ENCODE data around the gene SCFD2. TPM values are rescaled to one million over a fixed set of nuclear protein-coding genes. Genes with fewer than 3 reads are reported as not detected.
"Not testable (repeated sequence)": the region's sequence is repeated elsewhere in the genome, so short reads cannot be mapped to it uniquely, and the experiment has no call there.

The SCFD2 gene
- polyA plus RNA-seq, 1 of the 3 experiments (the other 2 are of a cell fraction) = 14.1 TPM

- no peaks in the 10 kb centered on the region for H3K9me3 ChIP-seq
- H2AFZ ChIP-seq (ENCODE audit: low read depth) = peak overlapping the region; percentile 57; the same call in 1 of the 2 replicates
- peak overlapping the region; percentile 38 for H3K4me2 ChIP-seq
- no peak overlapping the region for H3K9ac ChIP-seq
- ChIA-PET CTCF (no interaction called here), POLR2A (no interaction called here)
- H3K36me3 ChIP-seq (replicated peaks in 1 of 2; ENCODE audit: control insufficient read depth in 1 of 2, insufficient read depth in 2 of 2, low read length in 1 of 2) = peaks cover 11% of the 10 kb centered on the region in 2 experiments
- H3K27ac ChIP-seq (ENCODE audit: low read depth in 2 of 2, low read length in 1 of 2) = peak overlapping the region; percentile 44 to 69
- H3F3A ChIP-seq (replicated peaks; ENCODE audit: insufficient read depth) = peaks cover 20% of the 10 kb centered on the region
- H4K20me1 ChIP-seq (ENCODE audit: insufficient read depth) = no peaks in the 10 kb centered on the region
- no peaks in the 10 kb centered on the region for H3K9me2 ChIP-seq
- peak; percentile 81 for TF ChIP-seq PBX3 (IDR thresholded peaks at IDR 0.05)
- peak; percentile 26; the same call in 1 of the 2 replicates for TF ChIP-seq NFIC (IDR thresholded peaks at IDR 0.05; ENCODE audit: borderline replicate concordance)
- TF ChIP-seq ZBTB33 (IDR thresholded peaks at IDR 0.05; ENCODE audit: borderline replicate concordance, low read depth) = no peak
- TF ChIP-seq MAX (IDR thresholded peaks at IDR 0.05; ENCODE audit: low read depth) = peak; percentile 45; the same call in 1 of the 2 replicates
- no peak for TF ChIP-seq IRF3 (IDR thresholded peaks at IDR 0.05; ENCODE audit: low read depth, low read length)
- TF ChIP-seq FOSL2 (IDR thresholded peaks at IDR 0.05; ENCODE audit: borderline replicate concordance, low read depth) = peak; percentile 27; the same call in 1 of the 2 replicates
- peak; percentile 54; the same call in 1 of the 2 replicates for TF ChIP-seq TCF12 (IDR thresholded peaks at IDR 0.05)
- TF ChIP-seq CTCF (IDR thresholded peaks at IDR 0.05) = peak; percentile 30
- 0 out of 2 replicates have a peak, but pooled peaks have one; percentile 21 for TF ChIP-seq REST (IDR thresholded peaks at IDR 0.05; ENCODE audit: low read depth, low read length)
- no peaks in the 10 kb centered on the region for H3K27me3 ChIP-seq (ENCODE audit: insufficient read depth)
- DNase-seq = peak; percentile 38
- 3% methylated on average over 5 of the region's 5 CpGs for WGBS (ENCODE audit: low lambda C conversion rate)
- peak overlapping the region in 1 of 2 experiments; percentile 16; a peak in 2 of 4 replicates for H3K4me3 ChIP-seq (ENCODE audit: low read depth in 2 of 2, low read length in 1 of 2)
- H3K4me1 ChIP-seq (ENCODE audit: control insufficient read depth in 1 of 2, insufficient read depth in 2 of 2, low read depth in 1 of 2, low read length in 1 of 2) = peaks cover 10 to 11% of the 10 kb centered on the region in 2 experiments; a peak in 3 of 4 replicates
- 0 out of 2 replicates have a peak, but pooled peaks cover 3% of the 10 kb centered on the region for H3K79me2 ChIP-seq (ENCODE audit: insufficient read depth)
Measured at GRCh38 chr4:53346920-53347852, 18.7 kb downstream of the SCFD2 start.

GRCh38 chr4:53346392-53346791, 19.5 kb downstream of the SCFD2 start:
- H3K79me2 ChIP-seq (ENCODE audit: insufficient read depth); CTCF ChIA-PET; H4K20me1 ChIP-seq (ENCODE audit: insufficient read depth); POLR2A ChIA-PET; H3K27me3 ChIP-seq (ENCODE audit: insufficient read depth); H3K4me2 ChIP-seq; H3K9me3 ChIP-seq; H3K4me3 ChIP-seq (ENCODE audit: low read depth in 2 of 2, low read length in 1 of 2); H3K9ac ChIP-seq; H3K9me2 ChIP-seq; DNase-seq: not testable (repeated sequence)
- 90% methylated on average over 2 of the region's 2 CpGs for whole genome bisulfite sequencing (ENCODE audit: low lambda C conversion rate)
- Histone ChIP-seq H3K4me1 (ENCODE audit: control insufficient read depth in 1 of 2, insufficient read depth in 2 of 2, low read depth in 1 of 2, low read length in 1 of 2) (peaks cover 10 to 11% of the 10 kb centered on the region in 2 experiments; a peak in 3 of 4 replicates), H2AFZ (ENCODE audit: low read depth) (peak overlapping the region; percentile 57; the same call in 1 of the 2 replicates), H3K27ac (ENCODE audit: low read depth in 2 of 2, low read length in 1 of 2) (peak overlapping the region; percentile 44 to 69; a peak in 3 of 4 replicates), H3F3A (replicated peaks; ENCODE audit: insufficient read depth) (peaks cover 20% of the 10 kb centered on the region), H3K36me3 (replicated peaks in 1 of 2; ENCODE audit: control insufficient read depth in 1 of 2, insufficient read depth in 2 of 2, low read length in 1 of 2) (peaks cover 3 to 11% of the 10 kb centered on the region in 2 experiments)
